ENCODE measurements around the gene CCDC134. TPM values are rescaled to one million over a fixed set of nuclear protein-coding genes. Genes with fewer than 3 reads are reported as not detected.
A peak's percentile ranks its signal among the peaks of the same experiment; 100 is the strongest.

The CCDC134 gene
- total and polyA plus RNA-seq, 2 of the 8 experiments (the other 6 are each of a cell fraction or from before 2014, with no cell fraction given): 7.7 to 20.0 TPM

DNA sequence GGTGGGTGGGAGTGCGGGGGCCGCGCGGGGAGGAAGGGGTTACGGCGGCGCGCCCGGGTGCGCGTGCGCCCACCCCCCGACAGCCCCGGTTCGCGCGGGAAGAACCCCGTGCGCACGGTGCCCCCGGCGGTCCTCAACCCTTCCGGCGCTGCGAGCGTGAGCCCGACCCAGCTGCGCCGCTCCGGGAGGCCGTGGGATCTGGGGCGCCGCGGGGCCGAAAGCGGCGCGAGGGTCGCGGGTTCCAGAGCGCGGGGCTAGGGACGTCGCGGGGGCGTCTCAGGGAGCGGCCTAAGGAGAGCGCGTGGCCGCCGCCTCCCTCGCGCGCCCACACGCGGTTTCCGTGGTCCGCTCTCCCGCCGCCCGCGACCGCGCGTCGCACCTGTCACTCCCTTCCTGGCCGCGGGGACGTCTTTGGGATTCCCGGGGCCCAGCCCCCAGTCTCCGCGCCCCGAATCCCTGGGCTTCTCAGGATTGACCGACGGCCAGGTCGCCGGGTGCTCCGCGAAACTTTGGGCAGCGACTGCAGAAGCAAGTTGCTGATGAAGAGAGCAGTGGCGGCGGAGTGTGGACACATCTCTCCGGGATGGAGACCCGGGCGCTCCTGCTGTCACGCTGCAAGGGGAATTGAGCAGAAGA, 33.0 kb downstream of the CCDC134 start (continued):
- TF ChIP-seq RFX5 (IDR thresholded peaks at IDR 0.05; ENCODE audit: borderline replicate concordance, low read depth, low read length) (no peak), POLR2A (IDR thresholded peaks at IDR 0.05; ENCODE audit: control extremely low read depth in 1 of 2, low read depth in 2 of 2, low read length in 2 of 2) (no peak), SRF (IDR thresholded peaks at IDR 0.05; ENCODE audit: low read depth, low read length) (no peak), SP2 (IDR thresholded peaks at IDR 0.05; ENCODE audit: low read length) (no peak), SIN3A (conservative IDR thresholded peaks at IDR 0.05 in 1 of 2, IDR thresholded peaks at IDR 0.05 in 1 of 2; ENCODE audit: low read depth in 1 of 2, low read length in 2 of 2) (no peak), KDM5A (IDR thresholded peaks at IDR 0.05; ENCODE audit: low read length) (0 out of 2 replicates have a peak, but pooled peaks have one; percentile 6), EGR1 (IDR thresholded peaks at IDR 0.05; ENCODE audit: borderline replicate concordance, low read depth, low read length) (no peak; the same call in 1 of the 2 replicates), KDM4A (IDR thresholded peaks at IDR 0.05; ENCODE audit: low read depth, low read length, severe bottlenecking) (peak; percentile 17), MAFK (IDR thresholded peaks at IDR 0.05; ENCODE audit: low read depth, low read length) (no peak), BCL11A (IDR thresholded peaks at IDR 0.05; ENCODE audit: low read depth in 2 of 2, low read length in 2 of 2) (no peak), HDAC6 (IDR thresholded peaks at IDR 0.05; ENCODE audit: low read depth, low read length) (no peak), BRCA1 (IDR thresholded peaks at IDR 0.05; ENCODE audit: low read depth, low read length) (no peak), SAP30 (IDR thresholded peaks at IDR 0.05; ENCODE audit: insufficient read depth, insufficient replicate concordance, low read length) (no peak), TBP (IDR thresholded peaks at IDR 0.05; ENCODE audit: low read depth, low read length) (no peak), HDAC2 (IDR thresholded peaks at IDR 0.05; ENCODE audit: borderline replicate concordance in 1 of 2, low read depth in 2 of 2, low read length in 2 of 2) (peak in 1 of 2 experiments; percentile 94; a peak in 2 of 4 replicates), RAD21 (IDR thresholded peaks at IDR 0.05 in 1 of 2, conservative IDR thresholded peaks at IDR 0.05 in 1 of 2; ENCODE audit: low read depth in 2 of 2, low read length in 2 of 2) (no peak), GABPA (IDR thresholded peaks at IDR 0.05; ENCODE audit: borderline replicate concordance, insufficient read depth, low read length) (no peak), CTBP2 (IDR thresholded peaks at IDR 0.05; ENCODE audit: borderline replicate concordance, insufficient read depth, insufficient read length, low read length) (no peak), CBX8 (IDR thresholded peaks at IDR 0.05; ENCODE audit: borderline replicate concordance, low read depth, low read length) (no peak), CHD1 (IDR thresholded peaks at IDR 0.05; ENCODE audit: low read depth, low read length) (no peak), SUZ12 (IDR thresholded peaks at IDR 0.05; ENCODE audit: low read length) (no peak), EZH2 (IDR thresholded peaks at IDR 0.05; ENCODE audit: low read depth, low read length, severe bottlenecking) (no peak), EP300 (IDR thresholded peaks at IDR 0.05; ENCODE audit: borderline replicate concordance in 1 of 2, low read depth in 2 of 2, low read length in 2 of 2) (no peak)

Measured in H1 (cell line).